Heart left ventricle (tissue), 16 donors: Measurements from ENCODE around the gene RAD51B. TPM values are rescaled to one million over a fixed set of nuclear protein-coding genes. Genes with fewer than 3 reads are reported as not detected.

Experiments used
- ATAC-seq, 4 donors: fragments of 200-7000 bp; cut with Tn5 transposase; one replicate each; pipeline ENCODE4 v1.9.1; 2020 to 2022; ENCODE audit warnings: moderate library complexity in 4 of 4, mild to moderate bottlenecking in 3 of 4, moderate number of reproducible peaks in 1 of 4
- DNase-seq, 5 donors: peaks; one replicate each; pipeline ENCODE4 v3.0.0-alpha.2; 2020
- H3K27ac ChIP-seq, 12 donors: fragments of 200-600 bp; sonication (generic) in 4 of 12; one replicate each; pipeline versions ENCODE4 v1.5.0 to v1.8.0; 2016 to 2022; ENCODE audit warnings: mild to moderate bottlenecking in 2 of 12
- H3K27me3 ChIP-seq, 9 donors: fragments of 200-600 bp; sonication (generic) in 2 of 9; one replicate each; pipeline versions ENCODE4 v1.5.1 to v1.8.0; 2016 to 2022; ENCODE audit warnings: mild to moderate bottlenecking in 3 of 9
- H3K36me3 ChIP-seq, 9 donors: fragments of 200-600 bp; sonication (generic) in 2 of 9; one replicate each; pipeline versions ENCODE4 v1.5.0 to v1.8.0; 2018 to 2022; ENCODE audit warnings: mild to moderate bottlenecking in 2 of 9
- H3K4me1 ChIP-seq, 12 donors: fragments of 200-600 bp; sonication (generic) in 4 of 12; one replicate each; pipeline versions ENCODE4 v1.5.0 to v1.8.0; 2016 to 2022; ENCODE audit warnings: mild to moderate bottlenecking in 3 of 12
- H3K4me3 ChIP-seq, 12 donors: fragments of 200-600 bp; sonication (generic) in 4 of 12; one replicate each; pipeline versions ENCODE4 v1.5.0 to v1.8.0; 2017 to 2022; ENCODE audit warnings: mild to moderate bottlenecking in 9 of 12, moderate library complexity in 4 of 12
- H3K9me3 ChIP-seq, 12 donors: fragments of 200-600 bp; sonication (generic) in 4 of 12; one replicate each; pipeline versions ENCODE4 v1.5.0 to v1.8.0; 2016 to 2022; ENCODE audit warnings: mild to moderate bottlenecking in 1 of 12
- POLR2A ChIP-seq, 2 donors: fragments of 450-650 bp; IDR thresholded peaks; one replicate each; pipeline ENCODE4 v1.6.1; 2017; ENCODE audit warnings: antibody characterized with exemption in 2 of 2, mild to moderate bottlenecking in 2 of 2, moderate library complexity in 2 of 2
- WGBS, 4 donors: extraction: QIAGEN DNeasy Blood & Tissue Kit in 2 of 4; methylation state at CpG; one replicate each; pipeline versions ENCODE4 v1.1.5 to v1.1.7; 2013 to 2018; 5-methylcytosine and 5-hydroxymethylcytosine counted together
- intact Hi-C, 10 donors: fragments of 100-400 bp; cut with DNase I; formaldehyde crosslinking; loops; one replicate each; pipeline versions ENCODE4 v1.11.1 to v1.14.2; 2022
- polyA plus RNA-seq, 2 donors: library from polyadenylated mRNA; stranded (reverse); fragments of 200-250 nt; gene quantifications; one replicate each; pipeline ENCODE4 v1.2.3, GENCODE V29; 2013
- total RNA-seq, 9 donors: library from RNA; depleted of rRNA in 2 of 9; stranded (reverse); fragments of >200 nt in 2 of 9; fragmentation: NEBNext Ultra II Directional in 3 of 9; extraction: Animal tissue kit (Norgen Biotek cat#: 25700) in 3 of 9; gene quantifications; one replicate each; pipeline versions ENCODE4 v1.1.0 to v1.2.4, GENCODE V29; 2016 to 2023
- TF ChIP-seq, protein P1 (sequence below), 12 donors: fragments of 200-600 bp; sonication (generic) in 4 of 12; IDR thresholded peaks; one replicate each; pipeline versions ENCODE4 v1.5.0 to v1.8.0; 2018 to 2022; ENCODE audit warnings: antibody characterized with exemption in 12 of 12, mild to moderate bottlenecking in 5 of 12
- donor health status: ischemic (EF 13 %, LVEDD 7.1; RV severe dilation, severe dysfunction).
- donor health status: healthy with polysubstance abuse.
- donor health status: DM: no; HTN: yes; CAD: no.
- donor health status: DM: no; HTN: no; CAD: no.
- donor health status: ischemic (EF 25% LVEDD 6.9; RV normal size, moderate dysfunction).
- donor health status: ischemic (EF 25% LVEDD 5.7; RV mildly dilated, moderate dysfunction).
- donor health status: healthy.
- donor health status: DM: yes; HTN: yes; CAD: no.
- donor health status: ischemic (EF 35%, LVEDD 5.7; RV mildly dilated, moderate dysfunction).
- donor health status: nonischemic (EF 11% LVEDD 7.7; RV severe dilation, severe dysfunction).
- donor health status: DM: yes; HTN: yes; CAD: no.
- donor health status: PGD.
- donor health status: ischemic (EF 29% LVEDD 5.4; RV normal size, mild dysfunction).
- donor health status: nonischemic (EF 23%, LVEDD 6.1; RV moderate dilation, normal function).

The RAD51B gene
- total and polyA plus RNA-seq, 11 donors, result 1.3 to 11.3 (median 3.2) TPM

GRCh38 chr14:68520637-68521556 is 701.3 kb downstream of the RAD51B start:
- peaks cover 0 to 4% (median 0%) of the 10 kb centered on the region in 12 donors for H3K9me3 ChIP-seq
- peak in 1 of 4 donors; percentile 30 for ATAC-seq
- H3K4me3 ChIP-seq, result no peak overlapping the region
- 82 to 90% (median 89%) methylated on average over 5 of the region's 5 CpGs for WGBS, 4 donors
- H3K27me3 ChIP-seq, result no peaks in the 10 kb centered on the region
- DNase-seq, result no peak
- intact Hi-C loops, result loop anchor here in 8 of 10 donors (5.0 to 10.0 kb wide), 9 partner anchors 126 to 576 kb away; partner anchors contain the start of gene ZFP36L1 (in 4 of the 8)
- H3K36me3 ChIP-seq, result no peaks in the 10 kb centered on the region
- peak overlapping the region in 7 of 12 donors; percentile 51 to 74 (median 60) for H3K27ac ChIP-seq
- peaks cover 0 to 74% (median 49%) of the 10 kb centered on the region in 12 donors for H3K4me1 ChIP-seq
- TF ChIP-seq, protein P1, sequence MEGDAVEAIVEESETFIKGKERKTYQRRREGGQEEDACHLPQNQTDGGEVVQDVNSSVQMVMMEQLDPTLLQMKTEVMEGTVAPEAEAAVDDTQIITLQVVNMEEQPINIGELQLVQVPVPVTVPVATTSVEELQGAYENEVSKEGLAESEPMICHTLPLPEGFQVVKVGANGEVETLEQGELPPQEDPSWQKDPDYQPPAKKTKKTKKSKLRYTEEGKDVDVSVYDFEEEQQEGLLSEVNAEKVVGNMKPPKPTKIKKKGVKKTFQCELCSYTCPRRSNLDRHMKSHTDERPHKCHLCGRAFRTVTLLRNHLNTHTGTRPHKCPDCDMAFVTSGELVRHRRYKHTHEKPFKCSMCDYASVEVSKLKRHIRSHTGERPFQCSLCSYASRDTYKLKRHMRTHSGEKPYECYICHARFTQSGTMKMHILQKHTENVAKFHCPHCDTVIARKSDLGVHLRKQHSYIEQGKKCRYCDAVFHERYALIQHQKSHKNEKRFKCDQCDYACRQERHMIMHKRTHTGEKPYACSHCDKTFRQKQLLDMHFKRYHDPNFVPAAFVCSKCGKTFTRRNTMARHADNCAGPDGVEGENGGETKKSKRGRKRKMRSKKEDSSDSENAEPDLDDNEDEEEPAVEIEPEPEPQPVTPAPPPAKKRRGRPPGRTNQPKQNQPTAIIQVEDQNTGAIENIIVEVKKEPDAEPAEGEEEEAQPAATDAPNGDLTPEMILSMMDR (IDR thresholded peaks at IDR 0.05), result no peak
- no peak for TF ChIP-seq POLR2A (IDR thresholded peaks at IDR 0.05)

GRCh38 chr14:68521557-68521901 is 702.0 kb downstream of the RAD51B start:
- DNase-seq (no peak), ATAC-seq (no peak)
- no peaks in the 10 kb centered on the region for H3K27me3 ChIP-seq
- H3K4me1 ChIP-seq, result peaks cover 0 to 79% (median 49%) of the 10 kb centered on the region in 12 donors
- peak overlapping the region in 10 of 12 donors; percentile 11 to 74 (median 54) for H3K27ac ChIP-seq
- TF ChIP-seq, protein P1 (IDR thresholded peaks at IDR 0.05), result no peak
- TF ChIP-seq POLR2A (IDR thresholded peaks at IDR 0.05), result no peak
- H3K9me3 ChIP-seq, result peaks cover 0 to 4% (median 0%) of the 10 kb centered on the region in 12 donors
- H3K4me3 ChIP-seq, result no peak overlapping the region
- 83 to 92% (median 87%) methylated on average over 1 of the region's 1 CpG for WGBS, 4 donors
- no peaks in the 10 kb centered on the region for H3K36me3 ChIP-seq
- intact Hi-C loops, result loop anchor here in 8 of 10 donors (5.0 to 10.0 kb wide), 9 partner anchors 127 to 577 kb away; partner anchors contain the start of gene ZFP36L1 (in 4 of the 8)

DNA sequence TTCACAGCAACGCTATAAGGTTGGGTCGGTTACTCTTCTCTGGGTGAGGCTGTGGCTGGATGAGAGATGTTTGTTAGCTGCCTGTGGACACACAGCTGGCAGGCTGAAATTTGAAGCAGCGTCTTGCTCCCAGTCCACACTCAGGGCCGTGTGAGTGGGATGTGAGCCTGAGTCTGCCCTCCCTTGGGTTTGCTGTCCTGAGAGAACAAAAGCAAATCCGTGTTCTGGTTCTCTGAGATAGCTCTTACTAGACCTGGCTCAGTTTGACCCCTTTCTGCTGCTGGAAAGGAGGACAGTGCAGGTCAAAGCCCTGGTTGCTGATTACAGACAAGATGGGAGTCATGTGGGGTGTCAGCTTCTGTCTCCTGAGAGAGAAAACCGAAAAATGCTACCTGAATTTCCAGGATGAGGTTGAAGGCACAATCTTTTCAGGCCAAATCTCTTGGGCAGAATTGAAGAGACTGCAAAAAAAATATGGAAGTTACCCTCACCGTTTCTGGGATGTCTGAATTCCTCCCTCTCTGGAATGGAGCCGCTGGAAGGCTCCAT is 702.5 kb downstream of the RAD51B start:
- Histone ChIP-seq H3K4me3 (no peak overlapping the region), H3K27ac (peak overlapping the region; percentile 7 to 74 (median 51)), H3K27me3 (no peaks in the 10 kb centered on the region), H3K9me3 (peaks cover 0 to 4% (median 0%) of the 10 kb centered on the region in 12 donors), H3K4me1 (peaks cover 0 to 83% (median 50%) of the 10 kb centered on the region in 12 donors), H3K36me3 (no peaks in the 10 kb centered on the region)
- DNase-seq, result no peak
- ATAC-seq, result peak in 1 of 4 donors; percentile 11
- TF ChIP-seq POLR2A (IDR thresholded peaks at IDR 0.05), result no peak
- TF ChIP-seq, protein P1 (IDR thresholded peaks at IDR 0.05), result no peak
- intact Hi-C loops, result loop anchor here in 8 of 10 donors (5.0 to 10.0 kb wide), 9 partner anchors 127 to 577 kb away; partner anchors contain the start of gene ZFP36L1 (in 4 of the 8)
- 74 to 84% (median 78%) methylated on average over 5 to 8 of the region's 8 CpGs for WGBS, 4 donors
